Lower lobe of right lung (tissue), 2 donors: Measurements from ENCODE around the gene NEAT1. TPM values are rescaled to one million over a fixed set of nuclear protein-coding genes. Genes with fewer than 3 reads are reported as not detected.

ENCODE experiments used
- ATAC-seq, 2 donors: fragments of 200-7000 bp; cut with Tn5 transposase; one replicate each; pipeline ENCODE4 v1.9.1; 2020 to 2022; ENCODE audit warnings: mild to moderate bottlenecking in 2 of 2, moderate library complexity in 2 of 2
- DNase-seq: peaks from one replicate; pipeline ENCODE4 v3.0.0-alpha.2; 2020
- H3K27ac ChIP-seq: fragments of 200-600 bp; one replicate; pipeline ENCODE4 v1.8.0; 2022
- H3K27me3 ChIP-seq: fragments of 200-600 bp; one replicate; pipeline ENCODE4 v1.8.0; 2022; ENCODE audit warnings: low read depth
- H3K36me3 ChIP-seq: fragments of 200-600 bp; one replicate; pipeline ENCODE4 v1.8.0; 2022; ENCODE audit warnings: mild to moderate bottlenecking
- H3K4me1 ChIP-seq: fragments of 200-600 bp; one replicate; pipeline ENCODE4 v1.8.0; 2022
- H3K4me3 ChIP-seq: fragments of 200-600 bp; one replicate; pipeline ENCODE4 v1.8.0; 2022; ENCODE audit warnings: mild to moderate bottlenecking
- H3K9me3 ChIP-seq: fragments of 200-600 bp; one replicate; pipeline ENCODE4 v1.8.0; 2022
- intact Hi-C: fragments of 100-400 bp; cut with DNase I; formaldehyde crosslinking; loops from one replicate; pipeline ENCODE4 v1.11.0; 2022
- total RNA-seq: library from RNA; stranded (reverse); fragmentation: NEBNext Ultra II Directional; extraction: Animal tissue kit (Norgen Biotek cat#: 25700); gene quantifications from one replicate; pipeline ENCODE4 v1.2.1, GENCODE V29; 2021
- TF ChIP-seq, protein P1 (sequence below): fragments of 200-600 bp; IDR thresholded peaks from one replicate; pipeline ENCODE4 v1.8.0; 2022; ENCODE audit warnings: antibody characterized with exemption, mild to moderate bottlenecking
- donor health status: DM: no; HTN: yes; CAD: no; lungs with severe emphysema.

The NEAT1 gene
- total RNA-seq, 1 donor from 2014 or later: 980 TPM

DNA sequence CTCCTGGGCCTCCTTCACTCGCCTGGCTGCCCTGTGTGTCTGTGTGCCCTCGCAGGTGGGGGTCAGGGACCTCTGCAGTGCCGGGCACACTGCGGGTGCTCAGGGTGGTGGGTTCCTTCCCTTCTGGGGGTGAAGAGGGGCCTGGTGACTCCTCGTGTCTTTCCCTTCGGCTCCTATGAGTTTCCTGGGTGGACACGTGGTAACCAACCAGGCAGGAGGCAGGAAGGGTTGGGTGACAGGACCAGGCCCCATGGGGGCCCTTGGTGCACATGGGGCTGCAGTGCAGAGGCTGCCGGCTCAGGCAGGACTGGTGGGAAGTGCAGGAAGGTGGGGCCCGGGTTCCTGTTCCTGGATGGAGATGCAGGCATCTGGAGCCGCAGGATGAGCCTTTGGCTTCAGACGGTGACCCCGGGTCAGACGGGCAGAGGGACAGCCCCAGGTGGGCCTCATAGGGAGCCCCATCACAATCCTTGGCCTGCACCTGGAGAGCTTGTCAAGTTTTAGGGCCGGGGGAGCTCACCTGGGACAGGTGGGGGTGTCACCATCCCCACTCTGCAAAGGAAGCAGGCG, 26.6 kb upstream of the NEAT1 start:
- ATAC-seq: no peak
- intact Hi-C loops: no loop called here
- Histone ChIP-seq H3K9me3 (no peaks in the 10 kb centered on the region), H3K36me3 (peaks cover 91% of the 10 kb centered on the region), H3K4me3 (no peak overlapping the region), H3K27me3 (no peaks in the 10 kb centered on the region), H3K27ac (no peak overlapping the region), H3K4me1 (peaks cover 15% of the 10 kb centered on the region)
- TF ChIP-seq, protein P1, sequence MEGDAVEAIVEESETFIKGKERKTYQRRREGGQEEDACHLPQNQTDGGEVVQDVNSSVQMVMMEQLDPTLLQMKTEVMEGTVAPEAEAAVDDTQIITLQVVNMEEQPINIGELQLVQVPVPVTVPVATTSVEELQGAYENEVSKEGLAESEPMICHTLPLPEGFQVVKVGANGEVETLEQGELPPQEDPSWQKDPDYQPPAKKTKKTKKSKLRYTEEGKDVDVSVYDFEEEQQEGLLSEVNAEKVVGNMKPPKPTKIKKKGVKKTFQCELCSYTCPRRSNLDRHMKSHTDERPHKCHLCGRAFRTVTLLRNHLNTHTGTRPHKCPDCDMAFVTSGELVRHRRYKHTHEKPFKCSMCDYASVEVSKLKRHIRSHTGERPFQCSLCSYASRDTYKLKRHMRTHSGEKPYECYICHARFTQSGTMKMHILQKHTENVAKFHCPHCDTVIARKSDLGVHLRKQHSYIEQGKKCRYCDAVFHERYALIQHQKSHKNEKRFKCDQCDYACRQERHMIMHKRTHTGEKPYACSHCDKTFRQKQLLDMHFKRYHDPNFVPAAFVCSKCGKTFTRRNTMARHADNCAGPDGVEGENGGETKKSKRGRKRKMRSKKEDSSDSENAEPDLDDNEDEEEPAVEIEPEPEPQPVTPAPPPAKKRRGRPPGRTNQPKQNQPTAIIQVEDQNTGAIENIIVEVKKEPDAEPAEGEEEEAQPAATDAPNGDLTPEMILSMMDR: no peak
- DNase-seq: no peak

DNA sequence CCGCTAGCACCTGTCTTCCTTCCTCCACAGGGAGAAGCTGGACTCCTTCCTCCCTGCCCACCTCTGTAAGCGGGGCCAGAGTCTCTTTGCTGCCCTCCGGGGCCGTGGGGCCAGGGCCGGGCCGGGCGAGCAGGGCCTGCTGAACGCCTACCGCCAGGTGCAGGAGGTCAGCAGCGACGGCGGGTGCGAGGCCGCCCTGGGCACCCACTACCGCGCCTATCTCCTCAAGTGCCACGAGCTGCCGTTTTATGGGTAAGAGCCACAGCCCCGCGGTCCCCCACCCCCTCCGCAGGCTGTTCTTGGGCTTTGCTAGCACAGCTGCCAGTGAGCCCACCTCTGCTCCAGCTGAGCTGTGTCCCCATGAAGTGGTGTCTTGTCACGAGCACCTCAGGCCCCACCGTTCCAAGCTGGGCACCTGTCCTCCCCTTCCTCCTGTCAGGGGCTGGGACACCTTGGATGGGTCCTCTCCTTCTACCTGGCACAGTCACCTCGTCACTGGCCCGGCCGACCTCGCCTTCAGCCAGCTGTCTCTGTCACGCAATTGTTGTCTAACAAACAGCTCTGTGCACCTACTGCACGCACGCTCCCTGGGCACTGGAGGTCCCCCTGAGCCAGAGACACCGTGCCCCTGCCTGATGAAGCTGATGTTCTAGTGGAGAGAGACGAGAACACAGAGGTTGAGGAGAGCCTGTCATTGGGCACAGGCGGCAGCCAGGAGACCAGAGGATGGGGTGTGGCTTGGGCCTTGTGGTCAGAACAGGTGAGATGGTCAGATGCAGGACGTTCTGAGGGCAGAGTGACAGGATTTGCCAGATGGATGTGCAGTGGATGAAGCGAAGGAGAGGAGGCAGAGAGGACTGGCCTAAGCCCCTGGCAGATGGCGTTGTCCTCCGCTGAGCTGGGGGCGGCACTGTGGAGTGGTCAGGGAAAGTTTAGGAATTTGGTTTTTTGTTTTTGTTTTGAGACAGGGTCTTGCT, 25.5 kb upstream of the NEAT1 start:
- peaks cover 89% of the 10 kb centered on the region for H3K36me3 ChIP-seq
- DNase-seq: no peak

DNA sequence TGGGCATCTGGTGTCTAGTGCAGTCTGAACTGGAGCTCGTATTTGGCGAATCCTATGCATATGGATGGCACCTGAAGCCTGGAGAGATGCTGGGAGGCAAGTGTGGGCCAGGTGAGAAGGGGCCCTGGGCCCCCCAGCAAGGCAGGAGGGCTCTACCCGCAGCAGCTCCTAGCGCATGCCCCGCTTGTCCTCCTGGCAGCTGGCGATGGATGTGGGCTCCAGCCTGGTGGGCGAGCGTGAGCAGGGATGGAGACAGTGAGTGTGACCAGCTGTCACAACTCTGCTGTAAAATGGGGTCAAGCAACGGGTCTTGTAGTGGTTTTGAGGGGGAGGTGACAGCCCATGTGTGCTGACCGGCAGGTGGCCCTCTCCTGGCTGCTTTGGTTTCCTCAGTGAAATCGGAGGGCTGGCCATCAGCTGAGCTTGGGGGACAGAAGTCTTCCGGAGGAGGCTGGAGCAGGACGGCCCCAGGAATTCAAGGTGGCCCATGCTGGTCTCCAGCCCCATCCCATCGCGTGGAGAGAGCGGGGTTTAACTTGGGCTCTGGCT, 24.2 kb upstream of the NEAT1 start:
- peaks cover 88% of the 10 kb centered on the region for H3K36me3 ChIP-seq

More for the DNA sequence above, 25.5 kb upstream of the NEAT1 start:
- Histone ChIP-seq H3K27me3 (no peaks in the 10 kb centered on the region), H3K27ac (no peak overlapping the region), H3K4me1 (peaks cover 4% of the 10 kb centered on the region), H3K4me3 (no peak overlapping the region), H3K9me3 (no peaks in the 10 kb centered on the region)
- intact Hi-C loops: no loop called here
- TF ChIP-seq, protein P1: no peak
- no peak for ATAC-seq

DNA sequence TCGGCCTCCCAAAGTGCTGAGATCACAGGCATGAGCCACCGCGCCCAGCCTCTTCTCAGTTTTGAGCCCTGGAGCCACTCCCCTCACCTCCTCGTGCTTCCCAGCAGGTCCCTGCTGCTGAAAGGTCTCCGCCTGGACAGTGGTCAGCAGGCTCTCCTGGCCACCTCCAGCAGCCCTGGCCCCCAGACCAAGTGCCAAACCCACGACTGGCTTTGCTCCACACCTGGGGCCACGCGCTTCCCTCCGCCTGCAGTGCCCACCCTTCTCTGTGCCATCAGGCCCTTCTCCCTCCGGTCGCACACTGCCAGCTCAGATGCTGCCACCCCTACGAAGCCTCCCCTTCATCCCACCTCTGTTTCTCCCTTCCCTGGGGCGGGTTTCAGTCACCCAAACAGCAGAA, 23.3 kb upstream of the NEAT1 start:
- peaks cover 88% of the 10 kb centered on the region for H3K36me3 ChIP-seq
- H3K4me3 ChIP-seq: no peak overlapping the region
- H3K27ac ChIP-seq: no peak overlapping the region
- no peak for ATAC-seq
- H3K9me3 ChIP-seq: no peaks in the 10 kb centered on the region
- no peak for DNase-seq
- peaks cover 11% of the 10 kb centered on the region for H3K4me1 ChIP-seq
- intact Hi-C loops: no loop called here
- TF ChIP-seq, protein P1: no peak
- H3K27me3 ChIP-seq: no peaks in the 10 kb centered on the region

More for the DNA sequence above, 24.2 kb upstream of the NEAT1 start:
- Histone ChIP-seq H3K9me3 (no peaks in the 10 kb centered on the region), H3K4me3 (no peak overlapping the region), H3K27ac (no peak overlapping the region), H3K4me1 (peaks cover 3% of the 10 kb centered on the region), H3K27me3 (no peaks in the 10 kb centered on the region)
- TF ChIP-seq, protein P1: no peak
- no peak for DNase-seq
- intact Hi-C loops: no loop called here
- no peak for ATAC-seq

DNA sequence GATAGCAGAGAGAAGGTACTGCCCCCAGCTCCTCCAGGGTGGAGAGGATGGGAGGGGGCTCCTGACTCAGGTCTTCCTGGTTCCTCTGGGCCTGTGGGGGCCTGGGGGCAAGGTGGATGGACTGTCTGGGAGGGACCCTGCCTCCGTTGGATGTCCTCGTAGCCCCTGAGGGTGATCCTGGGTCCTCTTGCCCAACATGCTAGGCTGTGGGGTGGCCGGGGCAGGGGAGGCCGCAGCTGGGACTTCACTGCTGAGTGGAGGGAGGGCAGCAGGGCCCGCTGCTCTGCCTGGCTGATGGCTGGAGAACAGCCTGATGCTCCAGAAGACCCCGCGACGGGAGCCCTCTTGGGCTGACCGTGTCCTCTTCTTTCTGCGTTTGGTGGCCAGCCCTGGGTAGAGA, 22.8 kb upstream of the NEAT1 start:
- peaks cover 11% of the 10 kb centered on the region for H3K4me1 ChIP-seq
- no peak overlapping the region for H3K4me3 ChIP-seq
- ATAC-seq: no peak
- no peak for DNase-seq
- H3K9me3 ChIP-seq: no peaks in the 10 kb centered on the region
- TF ChIP-seq, protein P1: no peak
- peaks cover 88% of the 10 kb centered on the region for H3K36me3 ChIP-seq
- no peak overlapping the region for H3K27ac ChIP-seq
- intact Hi-C loops: no loop called here
- H3K27me3 ChIP-seq: no peaks in the 10 kb centered on the region
